SU-DHL-6 (cell line): ENCODE data around the gene HSPBP1.
"Not testable (repeated sequence)": the region's sequence is repeated elsewhere in the genome, so short reads cannot be mapped to it uniquely, and the experiment has no call there.

Experiments
- H2AFZ ChIP-seq: fragments of 200-600 bp; sonication (generic); 2 replicates; pipeline ENCODE4 v1.6.1; 2014; ENCODE audit warnings: low read depth, mild to moderate bottlenecking, moderate library complexity, mixed read lengths, antibody characterized with exemption, low read length; ENCODE audit not compliant: severe bottlenecking
- H3F3A ChIP-seq: fragments of 200-600 bp; shearing (Covaris generic); 2 replicates; pipeline ENCODE4 v1.6.0; 2016; ENCODE audit warnings: antibody characterized with exemption, mild to moderate bottlenecking; ENCODE audit not compliant: insufficient read depth
- H3K27ac ChIP-seq: fragments of 200-600 bp; sonication (generic); 2 replicates; pipeline ENCODE4 v1.5.1; 2016; ENCODE audit warnings: low read depth, mild to moderate bottlenecking, low read length, moderate library complexity, mixed read lengths
- H3K27me3 ChIP-seq: fragments of 200-600 bp; sonication (generic), shearing (Covaris generic); 2 replicates; pipeline ENCODE4 v1.6.0; 2014; ENCODE audit warnings: mild to moderate bottlenecking, low read length
- H3K36me3 ChIP-seq: fragments of 200-600 bp; sonication (generic); 2 replicates; pipeline ENCODE4 v1.6.1; 2014; ENCODE audit warnings: mild to moderate bottlenecking, low read length, mixed read lengths
- H3K4me2 ChIP-seq: fragments of 300-600, 200-600 bp; shearing (Covaris generic), sonication (generic); 2 replicates; pipeline ENCODE4 v1.6.0; 2014; ENCODE audit warnings: low read length, low read depth, mild to moderate bottlenecking; ENCODE audit not compliant: poor library complexity, severe bottlenecking
- H3K4me3 ChIP-seq: fragments of 200-600 bp; sonication (generic); 2 replicates; pipeline ENCODE4 v1.5.1; 2014; ENCODE audit warnings: antibody characterized with exemption, low read length, mild to moderate bottlenecking, mixed read lengths; ENCODE audit not compliant: insufficient read depth, poor library complexity, severe bottlenecking
- H3K79me2 ChIP-seq: fragments of 200-600 bp; sonication (generic); 2 replicates; pipeline ENCODE4 v1.6.1; 2014; ENCODE audit warnings: mild to moderate bottlenecking, low read length, moderate library complexity; ENCODE audit not compliant: insufficient read depth
- H3K9ac ChIP-seq: fragments of 200-600 bp; sonication (generic); 2 replicates; pipeline ENCODE4 v1.7.0; 2014; ENCODE audit warnings: mild to moderate bottlenecking, low read length
- H3K9me2 ChIP-seq: fragments of 200-600 bp; sonication (generic); replicated peaks from 2 replicates; pipeline ENCODE4 v1.6.1; 2014; ENCODE audit warnings: low read length; ENCODE audit not compliant: insufficient read depth
- H3K9me3 ChIP-seq: fragments of 200-600 bp; sonication (generic); 2 replicates; pipeline ENCODE4 v1.6.1; 2014; ENCODE audit warnings: low read length, mixed read lengths; ENCODE audit not compliant: insufficient read depth
- H4K20me1 ChIP-seq: fragments of 200-600 bp; sonication (generic); 2 replicates; pipeline ENCODE4 v1.6.1; 2014; ENCODE audit warnings: low read depth, mild to moderate bottlenecking, antibody characterized with exemption, low read length, moderate library complexity, mixed read lengths
- EZH2phosphoT487 ChIP-seq: fragments of 200-600 bp; sonication (generic), shearing (Covaris generic); conservative IDR thresholded peaks from 2 replicates; pipeline ENCODE4 v1.6.1; 2018; ENCODE audit warnings: mild to moderate bottlenecking, antibody characterized with exemption, low read length, moderate library complexity, mixed read lengths
- TF ChIP-seq, protein P1 (sequence below): fragments of 200-600 bp; sonication (generic); IDR thresholded peaks from one replicate; pipeline ENCODE4 v1.5.1; 2017; ENCODE audit warnings: antibody characterized with exemption, mild to moderate bottlenecking, low read length, moderate library complexity; ENCODE audit not compliant: insufficient read depth, poor library complexity, severe bottlenecking

The HSPBP1 gene, protein sequence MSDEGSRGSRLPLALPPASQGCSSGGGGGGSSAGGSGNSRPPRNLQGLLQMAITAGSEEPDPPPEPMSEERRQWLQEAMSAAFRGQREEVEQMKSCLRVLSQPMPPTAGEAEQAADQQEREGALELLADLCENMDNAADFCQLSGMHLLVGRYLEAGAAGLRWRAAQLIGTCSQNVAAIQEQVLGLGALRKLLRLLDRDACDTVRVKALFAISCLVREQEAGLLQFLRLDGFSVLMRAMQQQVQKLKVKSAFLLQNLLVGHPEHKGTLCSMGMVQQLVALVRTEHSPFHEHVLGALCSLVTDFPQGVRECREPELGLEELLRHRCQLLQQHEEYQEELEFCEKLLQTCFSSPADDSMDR

DNA sequence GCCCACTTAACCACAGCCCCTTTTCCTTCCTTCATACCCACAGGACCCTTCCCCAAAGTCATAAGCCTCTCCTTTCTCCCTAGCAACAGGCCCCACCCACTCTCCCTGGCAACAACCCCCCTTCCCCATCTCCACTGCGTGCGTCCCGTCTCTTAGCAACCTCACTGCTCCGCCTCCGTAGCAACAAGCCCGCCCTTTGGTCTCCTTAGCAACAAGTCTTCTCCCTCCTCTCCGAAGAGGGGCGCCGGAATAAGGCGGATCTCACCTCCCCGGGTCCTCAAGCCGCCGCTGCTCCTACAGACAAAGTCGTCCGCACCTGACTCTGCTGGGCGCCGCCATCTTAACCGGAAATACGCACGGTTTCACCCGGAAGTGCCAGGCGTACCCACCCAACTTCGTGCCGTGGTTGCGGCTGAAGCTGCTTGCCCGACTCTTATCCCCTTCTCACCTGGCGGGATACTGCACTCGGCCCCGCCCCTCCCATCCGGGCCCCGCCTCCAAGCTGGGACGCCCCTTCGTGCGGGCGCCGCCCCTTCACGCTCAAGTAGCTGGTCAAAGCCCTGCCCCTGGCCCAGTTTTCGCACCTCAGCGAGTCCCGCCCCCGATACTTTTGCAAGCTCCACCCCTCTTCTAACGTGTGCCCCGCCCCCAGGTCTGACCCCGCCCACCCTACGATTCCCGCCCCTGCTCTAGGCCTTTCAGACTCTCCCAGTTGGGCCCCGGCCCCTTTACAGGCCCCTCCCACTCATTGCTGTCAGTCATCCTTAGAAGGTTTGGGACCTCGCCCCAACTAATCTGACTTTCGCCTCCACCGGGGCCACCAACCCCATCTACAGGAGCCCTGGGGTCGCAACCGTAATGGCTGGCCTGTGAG, at the start of gene HSPBP1:
Gene HSPBP1, minus strand, starts transcription at position 341 of the 874 bp plus-strand sequence. CDS start 502 bp downstream, outside the sequence.
- no peaks in the 10 kb centered on the region for H3K36me3 ChIP-seq
- no peaks in the 10 kb centered on the region for H3K79me2 ChIP-seq
- no peaks in the 10 kb centered on the region for H4K20me1 ChIP-seq
- TF ChIP-seq, protein P1, sequence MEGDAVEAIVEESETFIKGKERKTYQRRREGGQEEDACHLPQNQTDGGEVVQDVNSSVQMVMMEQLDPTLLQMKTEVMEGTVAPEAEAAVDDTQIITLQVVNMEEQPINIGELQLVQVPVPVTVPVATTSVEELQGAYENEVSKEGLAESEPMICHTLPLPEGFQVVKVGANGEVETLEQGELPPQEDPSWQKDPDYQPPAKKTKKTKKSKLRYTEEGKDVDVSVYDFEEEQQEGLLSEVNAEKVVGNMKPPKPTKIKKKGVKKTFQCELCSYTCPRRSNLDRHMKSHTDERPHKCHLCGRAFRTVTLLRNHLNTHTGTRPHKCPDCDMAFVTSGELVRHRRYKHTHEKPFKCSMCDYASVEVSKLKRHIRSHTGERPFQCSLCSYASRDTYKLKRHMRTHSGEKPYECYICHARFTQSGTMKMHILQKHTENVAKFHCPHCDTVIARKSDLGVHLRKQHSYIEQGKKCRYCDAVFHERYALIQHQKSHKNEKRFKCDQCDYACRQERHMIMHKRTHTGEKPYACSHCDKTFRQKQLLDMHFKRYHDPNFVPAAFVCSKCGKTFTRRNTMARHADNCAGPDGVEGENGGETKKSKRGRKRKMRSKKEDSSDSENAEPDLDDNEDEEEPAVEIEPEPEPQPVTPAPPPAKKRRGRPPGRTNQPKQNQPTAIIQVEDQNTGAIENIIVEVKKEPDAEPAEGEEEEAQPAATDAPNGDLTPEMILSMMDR = no peak
- TF ChIP-seq EZH2phosphoT487 = no peak
- no peaks in the 10 kb centered on the region for H3K9me3 ChIP-seq
- H3K27me3 ChIP-seq = no peaks in the 10 kb centered on the region
- H3K27ac ChIP-seq = peak within 1 kb of the TSS; percentile 25
- H3K9ac ChIP-seq = peak within 1 kb of the TSS; percentile 66
- H3K9me2 ChIP-seq = no peaks in the 10 kb centered on the region
- peaks cover 37% of the 10 kb centered on the region for H3F3A ChIP-seq
- H3K4me2 ChIP-seq = peak within 1 kb of the TSS; percentile 73
- peak within 1 kb of the TSS; percentile 69 for H2AFZ ChIP-seq
- peak within 1 kb of the TSS; percentile 80 for H3K4me3 ChIP-seq

DNA sequence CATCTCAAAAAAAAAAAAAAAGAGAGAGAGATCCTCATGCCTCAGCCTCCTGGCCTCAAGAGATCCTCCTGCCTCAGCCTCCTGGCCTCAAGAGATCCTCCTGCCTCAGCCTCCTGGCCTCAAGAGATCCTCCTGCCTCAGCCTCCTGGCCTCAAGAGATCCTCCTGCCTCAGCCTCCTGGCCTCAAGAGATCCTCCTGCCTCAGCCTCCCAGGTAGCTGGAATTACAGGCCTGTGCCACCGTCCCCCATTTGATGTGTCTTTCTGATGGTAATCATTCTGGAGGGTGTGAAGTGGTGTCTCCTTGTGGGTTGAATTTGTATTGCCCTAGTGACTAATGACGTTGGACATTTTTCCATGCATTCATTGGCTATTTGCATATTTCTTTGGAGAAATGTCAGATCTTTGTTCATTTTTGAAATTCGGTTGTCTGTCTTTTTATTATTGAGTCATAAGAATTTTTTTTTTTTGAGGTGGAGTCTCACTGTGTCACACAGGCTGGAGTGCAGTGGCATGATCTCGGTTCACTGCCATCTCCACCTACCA, 48.9 kb upstream of the HSPBP1 start:
- H3K4me3 ChIP-seq, H3K9ac ChIP-seq, H3K79me2 ChIP-seq, H3F3A ChIP-seq, H3K27ac ChIP-seq, H3K27me3 ChIP-seq, H2AFZ ChIP-seq, H3K9me2 ChIP-seq, H3K4me2 ChIP-seq, H3K36me3 ChIP-seq, H3K9me3 ChIP-seq, H4K20me1 ChIP-seq: not testable (repeated sequence)

DNA sequence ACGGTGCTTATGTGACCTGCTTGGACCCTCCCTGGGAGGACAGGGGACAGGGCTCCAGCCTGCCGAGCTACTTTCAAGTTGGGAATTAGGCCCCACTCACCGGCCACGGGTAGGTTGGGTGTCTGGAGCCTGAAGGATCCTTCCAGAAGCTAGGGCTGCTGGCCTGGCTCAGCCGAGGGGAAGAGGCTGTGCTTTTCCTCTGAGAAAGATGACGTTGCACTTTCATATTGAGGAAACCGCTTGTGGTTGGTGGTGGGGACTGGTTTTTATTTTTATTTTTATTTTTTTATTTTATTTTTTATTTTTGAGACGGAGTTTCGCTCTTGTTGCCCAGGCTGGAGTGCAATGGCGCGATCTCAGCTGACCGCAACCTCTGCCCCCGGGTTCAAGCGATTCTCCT, 45.3 kb upstream of the HSPBP1 start, which contains the start of gene TMEM150B:
Gene TMEM150B, minus strand, starts transcription at position 170 of the 400 bp plus-strand sequence. CDS start 4,305 bp downstream, outside the sequence.
- H2AFZ ChIP-seq = no peak within 1 kb of the TSS
- no peaks in the 10 kb centered on the region for H3K79me2 ChIP-seq
- no peaks in the 10 kb centered on the region for H3K9me2 ChIP-seq
- H3K4me2 ChIP-seq = no peak within 1 kb of the TSS
- no peak within 1 kb of the TSS for H3K4me3 ChIP-seq
- no peaks in the 10 kb centered on the region for H3F3A ChIP-seq
- TF ChIP-seq, protein P1 = no peak
- no peak for TF ChIP-seq EZH2phosphoT487
- no peak within 1 kb of the TSS for H3K27ac ChIP-seq
- H3K9ac ChIP-seq = no peak within 1 kb of the TSS
- H3K27me3 ChIP-seq = no peaks in the 10 kb centered on the region
- no peaks in the 10 kb centered on the region for H3K36me3 ChIP-seq
- H3K9me3 ChIP-seq = no peaks in the 10 kb centered on the region
- H4K20me1 ChIP-seq = no peaks in the 10 kb centered on the region
